Measurements from ENCODE around the gene CCDC9B.

CCDC9B gene

GRCh38 chr15:40293006-40293405 lies 47.7 kb downstream of the CCDC9B start:
- Histone ChIP-seq H3K27ac (no peak overlapping the region), H3K9ac (no peak overlapping the region), H3K4me3 (ENCODE audit: low read depth, low read length) (no peak overlapping the region), H2AFZ (no peak overlapping the region), H3K4me2 (ENCODE audit: low read length) (no peak overlapping the region), H3K79me2 (no peaks in the 10 kb centered on the region), H3K9me3 (ENCODE audit: control insufficient read depth, low read length) (no peaks in the 10 kb centered on the region), H3K4me1 (no peaks in the 10 kb centered on the region), H3K36me3 (ENCODE audit: control insufficient read depth, insufficient read depth, low read length) (no peaks in the 10 kb centered on the region), H3K27me3 (ENCODE audit: control insufficient read depth, insufficient read depth, low read length) (no peaks in the 10 kb centered on the region)
- no peak for TF ChIP-seq CTCF (IDR thresholded peaks at IDR 0.05)

- H3K27me3 ChIP-seq (ENCODE audit: control insufficient read depth, insufficient read depth, low read length): no peaks in the 10 kb centered on the region
- H3K4me1 ChIP-seq: no peaks in the 10 kb centered on the region
- no peak for TF ChIP-seq CTCF (IDR thresholded peaks at IDR 0.05)
- no peak overlapping the region for H3K4me3 ChIP-seq (ENCODE audit: low read depth, low read length)
- no peaks in the 10 kb centered on the region for H3K79me2 ChIP-seq
- H3K9me3 ChIP-seq (ENCODE audit: control insufficient read depth, low read length): no peaks in the 10 kb centered on the region
- no peak overlapping the region for H3K9ac ChIP-seq
- H3K36me3 ChIP-seq (ENCODE audit: control insufficient read depth, insufficient read depth, low read length): no peaks in the 10 kb centered on the region
- no peak overlapping the region for H3K27ac ChIP-seq
- no peak overlapping the region for H3K4me2 ChIP-seq (ENCODE audit: low read length)
- H2AFZ ChIP-seq: no peak overlapping the region
Measured at GRCh38 chr15:40292246-40292645, 48.5 kb downstream of the CCDC9B start.

- Histone ChIP-seq H3K9ac (no peak overlapping the region), H3K4me1 (no peaks in the 10 kb centered on the region), H3K9me3 (ENCODE audit: control insufficient read depth, low read length) (no peaks in the 10 kb centered on the region), H3K79me2 (no peaks in the 10 kb centered on the region), H2AFZ (peak overlapping the region; percentile 65), H3K27me3 (ENCODE audit: control insufficient read depth, insufficient read depth, low read length) (no peaks in the 10 kb centered on the region), H3K27ac (no peak overlapping the region), H3K36me3 (ENCODE audit: control insufficient read depth, insufficient read depth, low read length) (no peaks in the 10 kb centered on the region), H3K4me3 (ENCODE audit: low read depth, low read length) (no peak overlapping the region), H3K4me2 (ENCODE audit: low read length) (peak overlapping the region; percentile 62)
- no peak for TF ChIP-seq CTCF (IDR thresholded peaks at IDR 0.05)
Measured at GRCh38 chr15:40290918-40291574, 49.7 kb downstream of the CCDC9B start.

- no peak overlapping the region for H3K4me2 ChIP-seq (ENCODE audit: low read length)
- H3K27ac ChIP-seq: no peak overlapping the region
- no peaks in the 10 kb centered on the region for H3K9me3 ChIP-seq (ENCODE audit: control insufficient read depth, low read length)
- no peak overlapping the region for H2AFZ ChIP-seq
- H3K36me3 ChIP-seq (ENCODE audit: control insufficient read depth, insufficient read depth, low read length): no peaks in the 10 kb centered on the region
- no peaks in the 10 kb centered on the region for H3K4me1 ChIP-seq
- no peak overlapping the region for H3K4me3 ChIP-seq (ENCODE audit: low read depth, low read length)
- H3K79me2 ChIP-seq: no peaks in the 10 kb centered on the region
- no peak for TF ChIP-seq CTCF (IDR thresholded peaks at IDR 0.05)
- H3K27me3 ChIP-seq (ENCODE audit: control insufficient read depth, insufficient read depth, low read length): no peaks in the 10 kb centered on the region
- no peak overlapping the region for H3K9ac ChIP-seq
Measured at GRCh38 chr15:40290545-40290917, 50.2 kb downstream of the CCDC9B start.

- Histone ChIP-seq H3K9ac (no peak overlapping the region), H3K4me1 (no peaks in the 10 kb centered on the region), H3K4me3 (ENCODE audit: low read depth, low read length) (no peak overlapping the region), H2AFZ (no peak overlapping the region), H3K4me2 (ENCODE audit: low read length) (no peak overlapping the region), H3K36me3 (ENCODE audit: control insufficient read depth, insufficient read depth, low read length) (no peaks in the 10 kb centered on the region), H3K9me3 (ENCODE audit: control insufficient read depth, low read length) (no peaks in the 10 kb centered on the region), H3K79me2 (no peaks in the 10 kb centered on the region), H3K27me3 (ENCODE audit: control insufficient read depth, insufficient read depth, low read length) (no peaks in the 10 kb centered on the region), H3K27ac (no peak overlapping the region)
- no peak for TF ChIP-seq CTCF (IDR thresholded peaks at IDR 0.05)
Measured at GRCh38 chr15:40289140-40289775, 51.5 kb downstream of the CCDC9B start.

Measured in parathyroid adenoma (tissue), 2 donors.